ENCODE measurements around the gene DSC3. TPM values are rescaled to one million over a fixed set of nuclear protein-coding genes. Genes with fewer than 3 reads are reported as not detected.
A peak's percentile ranks its signal among the peaks of the same experiment; 100 is the strongest.

The DSC3 gene
- total and polyA plus RNA-seq, 2 experiments from 2014 or later, result 13.9 to 39.7 TPM

- no peak overlapping the region for H3K4me3 ChIP-seq
- H3K79me2 ChIP-seq, result no peaks in the 10 kb centered on the region
- no peak overlapping the region for H2AFZ ChIP-seq
- no peak for DNase-seq (ENCODE audit: low spot score)
- peaks cover 12% of the 10 kb centered on the region for H3K4me1 ChIP-seq (ENCODE audit: insufficient read depth)
- H3K9me3 ChIP-seq (ENCODE audit: low read depth), result no peaks in the 10 kb centered on the region
- no peaks in the 10 kb centered on the region for H3K9me2 ChIP-seq (replicated peaks; ENCODE audit: insufficient read depth)
- WGBS (ENCODE audit: low lambda C conversion rate, missing lambda C conversion rate), result 81% methylated on average over 3 of the region's 3 CpGs
- H3K27ac ChIP-seq, result no peak overlapping the region
- peaks cover 45% of the 10 kb centered on the region for H3K27me3 ChIP-seq
- H3K4me2 ChIP-seq, result no peak overlapping the region
- H3K36me3 ChIP-seq (replicated peaks; ENCODE audit: insufficient read depth, low read depth), result no peaks in the 10 kb centered on the region
- TF ChIP-seq CTCF (IDR thresholded peaks at IDR 0.05; ENCODE audit: poor library complexity) (no peak), EZH2phosphoT487 (IDR thresholded peaks at IDR 0.05; ENCODE audit: low read depth, severe bottlenecking, unreplicated experiment) (no peak), EZH2 (IDR thresholded peaks at IDR 0.05; ENCODE audit: borderline replicate concordance) (no peak)
- no peaks in the 10 kb centered on the region for H4K20me1 ChIP-seq (ENCODE audit: insufficient read depth, poor library complexity, severe bottlenecking)
Measured at GRCh38 chr18:31044926-31045325, 2.4 kb upstream of the DSC3 start.

GRCh38 chr18:31043709-31044108, 1.2 kb upstream of the DSC3 start:
- H3K4me1 ChIP-seq (ENCODE audit: insufficient read depth), result peaks cover 12% of the 10 kb centered on the region
- 66% methylated on average over 7 of the region's 7 CpGs for WGBS (ENCODE audit: low lambda C conversion rate, missing lambda C conversion rate)
- H3K4me2 ChIP-seq, result no peak overlapping the region
- H3K36me3 ChIP-seq (replicated peaks; ENCODE audit: insufficient read depth, low read depth), result no peaks in the 10 kb centered on the region
- DNase-seq (ENCODE audit: low spot score), result no peak
- peaks cover 52% of the 10 kb centered on the region for H3K27me3 ChIP-seq
- no peak overlapping the region for H3K4me3 ChIP-seq
- peaks cover 2% of the 10 kb centered on the region for H3K79me2 ChIP-seq
- H3K9me2 ChIP-seq (replicated peaks; ENCODE audit: insufficient read depth), result no peaks in the 10 kb centered on the region
- no peak overlapping the region for H2AFZ ChIP-seq
- H3K27ac ChIP-seq, result no peak overlapping the region
- no peaks in the 10 kb centered on the region for H3K9me3 ChIP-seq (ENCODE audit: low read depth)
- no peaks in the 10 kb centered on the region for H4K20me1 ChIP-seq (ENCODE audit: insufficient read depth, poor library complexity, severe bottlenecking)
- TF ChIP-seq EZH2phosphoT487 (IDR thresholded peaks at IDR 0.05; ENCODE audit: low read depth, severe bottlenecking, unreplicated experiment) (no peak), EZH2 (IDR thresholded peaks at IDR 0.05; ENCODE audit: borderline replicate concordance) (no peak)

- Histone ChIP-seq H3K79me2 (peaks cover 14% of the 10 kb centered on the region), H3K9me3 (ENCODE audit: low read depth) (no peaks in the 10 kb centered on the region), H3K27me3 (peaks cover 52% of the 10 kb centered on the region), H3K36me3 (replicated peaks; ENCODE audit: insufficient read depth, low read depth) (no peaks in the 10 kb centered on the region), H3K9me2 (replicated peaks; ENCODE audit: insufficient read depth) (no peaks in the 10 kb centered on the region), H2AFZ (peak overlapping the region; percentile 78), H3K27ac (peak overlapping the region; percentile 71), H3K4me2 (peak overlapping the region; percentile 91), H3K4me1 (ENCODE audit: insufficient read depth) (peaks cover 12% of the 10 kb centered on the region), H3K4me3 (peak overlapping the region; percentile 45), H4K20me1 (ENCODE audit: insufficient read depth, poor library complexity, severe bottlenecking) (no peaks in the 10 kb centered on the region)
- WGBS (ENCODE audit: low lambda C conversion rate, missing lambda C conversion rate), result under 1% methylated on average over 17 of the region's 17 CpGs
- DNase-seq (ENCODE audit: low spot score), result peak; percentile 17
- TF ChIP-seq EZH2 (IDR thresholded peaks at IDR 0.05; ENCODE audit: borderline replicate concordance) (no peak), CTCF (IDR thresholded peaks at IDR 0.05; ENCODE audit: poor library complexity) (no peak), EZH2phosphoT487 (IDR thresholded peaks at IDR 0.05; ENCODE audit: low read depth, severe bottlenecking, unreplicated experiment) (no peak)
Measured at GRCh38 chr18:31042084-31042405, 497 bp downstream of the DSC3 start.

GRCh38 chr18:31041271-31042083, 1.1 kb downstream of the DSC3 start:
- Histone ChIP-seq H3K79me2 (peaks cover 15% of the 10 kb centered on the region), H3K4me2 (peak overlapping the region; percentile 91), H3K9me2 (replicated peaks; ENCODE audit: insufficient read depth) (no peaks in the 10 kb centered on the region), H3K4me1 (ENCODE audit: insufficient read depth) (peaks cover 12% of the 10 kb centered on the region), H3K4me3 (peak overlapping the region; percentile 45), H3K36me3 (replicated peaks; ENCODE audit: insufficient read depth, low read depth) (no peaks in the 10 kb centered on the region), H3K27me3 (peaks cover 52% of the 10 kb centered on the region), H2AFZ (peak overlapping the region; percentile 78), H4K20me1 (ENCODE audit: insufficient read depth, poor library complexity, severe bottlenecking) (no peaks in the 10 kb centered on the region), H3K9me3 (ENCODE audit: low read depth) (no peaks in the 10 kb centered on the region), H3K27ac (peak overlapping the region; percentile 71)
- DNase-seq (ENCODE audit: low spot score), result peak; percentile 45
- no peak for TF ChIP-seq CTCF (IDR thresholded peaks at IDR 0.05; ENCODE audit: poor library complexity)
- peak; percentile 65 for TF ChIP-seq EZH2 (IDR thresholded peaks at IDR 0.05; ENCODE audit: borderline replicate concordance)
- peak; percentile 22 for TF ChIP-seq EZH2phosphoT487 (IDR thresholded peaks at IDR 0.05; ENCODE audit: low read depth, severe bottlenecking, unreplicated experiment)
- WGBS (ENCODE audit: low lambda C conversion rate, missing lambda C conversion rate), result 4% methylated on average over 41 of the region's 52 CpGs

All from hepatocyte (in vitro differentiated cells).